Epithelial cell of proximal tubule (primary cell): ENCODE measurements around the gene FAM76B. TPM values are rescaled to one million over a fixed set of nuclear protein-coding genes. Genes with fewer than 3 reads are reported as not detected.
A peak's percentile ranks its signal among the peaks of the same experiment; 100 is the strongest.

Source experiments
- DNase-seq: peaks from one replicate; pipeline ENCODE4 v3.0.0-alpha.2; 2011; ENCODE audit warnings: low read depth
- H3K4me3 ChIP-seq: 2 replicates; pipeline ENCODE4 v1.5.1; 2011; ENCODE audit warnings: low read depth, mild to moderate bottlenecking, low read length
- CTCF ChIP-seq: conservative IDR thresholded peaks from 2 replicates; pipeline ENCODE4 v1.5.1; 2012; ENCODE audit warnings: low read depth, mild to moderate bottlenecking, low read length
- total RNA-seq: library from RNA; depleted of rRNA; stranded (reverse); fragments of >200 nt; gene quantifications from 2 replicates; pipeline ENCODE4 v1.2.3, GENCODE V29; 2015

The FAM76B gene
- total RNA-seq, 1 donor from 2014 or later = 20.1 TPM

- no peak for DNase-seq
- peak; percentile 43 for TF ChIP-seq CTCF
- peak overlapping the region; percentile 96 for H3K4me3 ChIP-seq
Measured at GRCh38 chr11:95788921-95789505, 569 bp downstream of the FAM76B start.

DNA sequence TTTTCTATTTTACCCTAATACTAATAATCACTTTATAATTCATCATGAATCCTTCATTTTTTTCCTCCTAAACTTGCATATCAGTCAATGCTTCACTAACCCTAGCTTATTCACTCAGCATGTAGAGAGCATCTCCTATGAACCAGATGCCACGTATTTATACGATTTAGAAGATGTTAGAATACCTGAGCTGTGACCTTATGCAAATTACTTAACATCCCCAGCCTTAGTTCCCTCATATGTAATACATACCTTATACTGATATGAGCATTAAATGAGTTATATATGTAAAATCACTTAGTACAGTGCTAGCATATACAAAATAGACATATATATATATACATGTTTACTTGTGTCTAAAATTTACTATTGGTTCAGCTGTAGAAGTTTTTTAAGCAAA, 9.0 kb downstream of the FAM76B start:
- TF ChIP-seq CTCF = no peak
- DNase-seq = no peak
- H3K4me3 ChIP-seq = no peak overlapping the region

GRCh38 chr11:95778699-95779098, 10.9 kb downstream of the FAM76B start:
- no peak overlapping the region for H3K4me3 ChIP-seq
- DNase-seq = no peak
- TF ChIP-seq CTCF = no peak

GRCh38 chr11:95776859-95777258, 12.7 kb downstream of the FAM76B start:
- no peak overlapping the region for H3K4me3 ChIP-seq
- TF ChIP-seq CTCF = no peak
- no peak for DNase-seq

GRCh38 chr11:95768521-95768920, 21.1 kb downstream of the FAM76B start:
- no peak for DNase-seq
- H3K4me3 ChIP-seq = no peak overlapping the region
- no peak for TF ChIP-seq CTCF

- H3K4me3 ChIP-seq = no peak overlapping the region
- no peak for TF ChIP-seq CTCF
- DNase-seq = no peak
Measured at GRCh38 chr11:95767498-95767897, 22.1 kb downstream of the FAM76B start.

DNA sequence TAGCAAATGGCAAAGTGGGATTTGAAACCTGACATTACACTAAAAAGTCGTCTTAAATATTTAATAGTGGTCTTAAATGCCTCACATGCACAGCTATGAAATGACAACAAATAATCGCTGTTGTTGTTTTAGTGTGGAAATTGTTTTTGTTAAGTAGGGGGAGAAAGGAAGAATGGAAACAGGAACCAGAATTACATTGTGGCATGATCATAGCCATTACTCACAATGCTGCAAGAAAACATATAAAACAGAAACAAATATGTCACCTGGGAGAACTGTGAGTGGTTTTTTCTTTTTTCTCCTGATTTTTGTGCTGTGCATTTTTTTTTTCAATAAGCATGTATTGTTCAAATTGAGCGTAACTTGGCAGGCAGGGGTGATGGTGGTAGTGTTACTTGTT, 22.9 kb downstream of the FAM76B start:
- no peak for TF ChIP-seq CTCF
- H3K4me3 ChIP-seq = no peak overlapping the region
- no peak for DNase-seq
